GM18873 (cell line): ENCODE measurements around the gene RPS25.
A peak's percentile ranks its signal among the peaks of the same experiment; 100 is the strongest.
"Not testable (repeated sequence)": the region's sequence is repeated elsewhere in the genome, so short reads cannot be mapped to it uniquely, and the experiment has no call there.

ENCODE experiments used
- ATAC-seq: cut with Tn5 transposase; IDR thresholded peaks from one replicate; pipeline ENCODE4 v1.9.1; 2021; ENCODE audit warnings: mild to moderate bottlenecking, moderate library complexity, moderate number of reproducible peaks; ENCODE audit not compliant: unreplicated experiment, low FRiP score

Gene RPS25

DNA sequence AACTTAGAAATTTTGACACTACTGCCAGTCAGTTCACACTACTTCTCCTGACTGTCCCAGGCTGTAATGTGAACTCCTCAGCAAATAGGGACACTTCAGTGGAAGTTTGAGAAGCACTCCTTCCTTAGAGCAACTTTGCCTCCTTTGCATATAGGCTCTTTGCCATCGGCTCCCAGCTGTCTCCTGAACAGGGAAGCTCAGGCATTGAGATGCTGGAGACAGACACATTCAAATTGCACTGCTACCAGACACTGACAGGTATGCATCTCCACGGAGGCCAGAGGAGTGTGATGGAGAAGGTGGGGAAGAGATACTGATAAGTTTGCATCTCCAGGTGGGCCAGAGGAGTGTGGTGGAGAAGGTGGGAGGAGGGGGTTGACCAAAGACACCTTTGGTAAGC, 1.9 kb upstream of the RPS25 start:
- no peak for ATAC-seq

GRCh38 chr11:119017377-119017776, 766 bp downstream of the RPS25 start:
- ATAC-seq: not testable (repeated sequence)

DNA sequence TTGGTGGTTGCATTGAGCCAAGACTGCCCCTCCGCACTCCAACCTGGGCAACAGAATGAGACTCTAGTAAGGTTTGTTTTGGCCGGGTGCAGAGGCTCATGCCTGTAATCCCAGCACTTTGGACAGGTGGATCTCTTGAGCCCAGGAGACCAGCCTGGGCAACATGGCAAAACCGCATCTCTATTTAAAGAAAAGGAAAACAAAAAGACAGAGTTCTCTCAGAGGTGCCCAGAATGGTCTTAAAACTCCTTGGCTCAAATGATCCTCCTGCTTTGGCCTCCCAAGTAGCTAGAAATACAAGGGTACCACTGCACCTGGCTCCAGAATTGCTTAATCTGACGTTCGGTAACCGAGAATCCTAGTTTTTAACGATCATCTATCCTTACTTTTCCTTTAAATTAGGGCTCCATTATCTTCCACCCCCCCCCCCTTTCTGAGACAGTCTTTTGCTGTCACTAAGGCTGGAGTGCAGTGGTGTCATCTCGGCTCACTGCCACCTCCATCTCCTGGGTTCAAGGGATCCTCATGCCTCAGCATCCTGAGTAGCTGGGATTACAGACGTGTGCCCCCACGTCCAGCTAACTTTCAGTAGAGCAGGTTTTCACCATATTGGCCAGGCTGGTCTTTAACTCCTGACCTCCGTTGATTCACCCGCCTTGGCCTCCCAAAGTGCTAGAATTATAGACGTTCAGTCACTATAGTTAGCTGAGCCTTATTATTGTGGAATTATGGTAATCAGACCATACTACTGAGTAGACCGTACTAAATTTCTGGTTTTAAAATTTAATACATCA, 1.7 kb downstream of the RPS25 start:
- no peak for ATAC-seq

DNA sequence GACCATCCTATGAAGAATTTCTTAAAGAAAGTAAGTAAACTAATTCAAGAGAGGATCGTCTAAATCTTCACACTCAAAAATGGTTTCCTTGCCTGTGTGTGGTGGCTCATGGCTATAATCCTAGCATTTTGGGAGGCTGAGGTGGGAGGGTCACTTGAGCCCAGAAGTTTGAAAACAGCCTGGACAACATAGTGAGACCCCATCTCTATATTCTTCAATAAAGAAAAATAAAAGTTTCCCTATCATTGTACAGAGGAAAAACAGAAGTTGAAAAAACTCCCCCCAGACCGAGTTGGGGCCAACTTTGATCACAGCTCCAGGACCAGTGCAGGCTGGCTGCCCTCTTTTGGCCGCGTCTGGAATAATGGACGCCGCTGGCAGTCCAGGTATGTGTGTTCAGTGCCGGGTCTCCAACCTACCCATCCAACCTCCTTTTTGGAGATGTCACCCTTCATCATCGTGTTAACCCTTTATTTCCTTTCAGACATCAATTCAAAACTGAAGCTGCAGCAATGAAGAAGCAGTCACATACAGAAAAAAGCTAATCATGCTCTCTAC, 3.0 kb downstream of the RPS25 start:
- no peak for ATAC-seq

- ATAC-seq: no peak
Measured at GRCh38 chr11:119014209-119014924, 3.8 kb downstream of the RPS25 start.

DNA sequence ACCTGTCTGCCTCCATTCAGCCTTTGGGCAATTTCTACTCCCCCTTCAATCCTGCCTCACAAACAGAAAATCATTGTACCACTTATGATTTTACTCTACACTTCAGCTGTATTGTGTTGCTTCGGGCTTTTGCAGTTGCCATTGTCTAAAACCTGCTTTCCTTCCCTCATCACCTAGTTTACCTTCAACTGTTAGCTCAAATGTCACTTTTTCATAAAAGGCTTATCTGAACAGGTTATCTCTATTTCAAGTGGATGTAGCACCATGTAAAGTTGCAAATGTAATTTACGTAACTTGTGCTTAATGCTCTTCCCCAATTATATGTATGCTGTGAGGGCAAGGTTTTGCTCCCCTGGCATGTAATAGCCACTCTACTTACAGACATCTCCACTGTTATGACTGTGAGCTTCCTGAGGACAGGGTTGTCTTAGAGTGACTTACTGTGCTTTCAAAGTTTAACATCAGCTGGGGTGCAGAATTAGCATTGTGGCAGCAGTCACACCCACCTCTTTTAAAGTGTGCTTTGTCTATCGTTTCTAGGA, 5.4 kb downstream of the RPS25 start:
- ATAC-seq: no peak

GRCh38 chr11:119011476-119012053, 6.6 kb downstream of the RPS25 start:
- no peak for ATAC-seq

DNA sequence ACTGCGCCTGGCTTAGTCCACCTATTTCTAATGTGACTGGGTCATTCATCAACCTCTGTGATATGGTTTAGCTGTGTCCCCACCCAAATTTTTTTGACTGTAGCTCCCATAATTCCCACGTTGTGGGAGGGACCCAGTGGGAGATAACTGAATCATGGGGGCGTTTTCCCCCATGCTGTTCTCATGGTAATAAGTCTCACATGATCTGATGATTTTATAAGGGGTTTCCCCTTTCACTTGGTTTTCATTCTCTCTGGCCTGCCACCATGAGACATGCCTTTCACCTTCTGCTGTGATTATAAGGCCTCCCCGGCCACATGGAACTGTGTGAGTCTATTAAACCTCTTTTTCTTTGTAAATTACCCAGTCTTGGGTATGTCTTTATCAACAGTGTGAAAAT, 11.5 kb downstream of the RPS25 start:
- no peak for ATAC-seq

DNA sequence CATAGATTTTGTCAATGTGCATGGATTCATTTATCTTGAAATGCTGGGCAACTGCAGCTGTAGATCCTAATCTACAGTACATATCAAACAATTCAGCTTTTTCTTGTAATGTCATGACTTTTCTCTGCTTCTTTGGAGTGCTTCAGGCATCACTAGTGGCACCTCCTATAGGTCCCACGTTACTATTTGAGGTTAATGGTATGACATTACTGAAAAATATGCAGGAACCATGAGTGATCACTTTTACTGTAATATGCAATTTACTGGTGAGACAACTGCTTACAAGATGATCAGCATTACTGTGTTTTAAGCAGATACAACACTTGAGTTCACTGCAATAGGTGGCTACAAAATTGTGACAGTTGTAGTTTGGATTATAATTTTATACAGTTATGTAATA, 17.2 kb downstream of the RPS25 start:
- no peak for ATAC-seq

GRCh38 chr11:118998822-118999221, 19.3 kb downstream of the RPS25 start:
- ATAC-seq: no peak

GRCh38 chr11:118998388-118998717, 19.8 kb downstream of the RPS25 start:
- peak; percentile 5 for ATAC-seq

- ATAC-seq: peak; percentile 78
Measured at GRCh38 chr11:118997627-118998387, 20.3 kb downstream of the RPS25 start, which contains the start of gene CENATAC. Gene CENATAC (plus strand): TSS chr11:118998138. CDS start chr11:118998198, 60 bp downstream.

DNA sequence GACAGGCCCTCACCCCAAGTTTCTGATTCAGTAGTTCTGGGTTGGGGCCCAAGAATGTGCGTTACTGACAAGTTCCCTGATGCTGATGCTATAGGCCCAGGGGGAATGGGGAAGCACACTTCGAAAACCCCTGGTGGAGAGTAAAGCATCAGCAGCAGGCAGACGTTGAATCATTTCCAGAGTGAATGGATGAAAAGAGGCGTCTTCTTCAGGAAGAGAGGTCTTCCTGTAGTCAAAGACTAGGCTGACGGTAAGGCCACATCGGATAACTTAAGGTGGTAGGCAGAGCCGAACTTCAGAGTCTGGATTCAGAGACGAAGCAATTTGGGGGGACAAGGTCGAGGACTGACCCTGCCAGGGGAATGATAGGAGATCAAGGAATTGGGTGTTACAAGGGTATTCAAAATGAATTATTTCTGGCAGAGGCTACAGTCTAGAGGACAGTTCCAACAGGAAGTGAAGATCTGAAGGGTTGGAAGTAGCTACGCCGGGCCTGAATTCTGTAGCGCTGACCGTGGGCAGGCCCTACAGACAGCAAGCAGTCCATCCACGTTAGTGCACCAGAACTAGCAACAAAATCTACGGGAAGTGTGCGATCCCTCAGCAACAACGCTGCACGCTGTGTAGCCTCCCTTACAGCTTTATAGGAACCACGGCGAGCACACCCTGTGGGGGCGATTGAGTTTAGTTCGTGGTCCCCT, 21.1 kb downstream of the RPS25 start:
- peak; percentile 11 for ATAC-seq

GRCh38 chr11:118991486-118992038, 26.6 kb downstream of the RPS25 start:
- not testable (repeated sequence) for ATAC-seq

DNA sequence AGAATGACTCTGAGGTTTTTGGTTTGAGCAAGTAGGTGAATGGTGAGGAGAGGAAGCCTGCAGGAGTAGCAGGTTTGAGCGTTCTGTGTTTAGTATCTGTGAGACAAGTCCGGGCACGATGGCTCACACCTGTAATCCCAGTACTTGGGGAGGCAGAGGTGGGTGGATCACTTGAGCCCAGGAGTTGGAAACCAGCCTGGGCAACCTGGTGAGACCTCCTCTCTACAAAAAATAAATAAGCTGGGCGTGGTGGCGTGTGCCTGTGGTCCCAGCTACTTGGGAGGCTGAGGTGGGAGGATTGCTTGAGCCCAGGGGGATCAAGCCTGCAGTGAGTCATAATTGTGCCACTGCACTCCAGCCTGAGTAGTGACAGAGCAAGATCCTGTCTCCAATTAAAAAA, 29.9 kb downstream of the RPS25 start:
- ATAC-seq: no peak

DNA sequence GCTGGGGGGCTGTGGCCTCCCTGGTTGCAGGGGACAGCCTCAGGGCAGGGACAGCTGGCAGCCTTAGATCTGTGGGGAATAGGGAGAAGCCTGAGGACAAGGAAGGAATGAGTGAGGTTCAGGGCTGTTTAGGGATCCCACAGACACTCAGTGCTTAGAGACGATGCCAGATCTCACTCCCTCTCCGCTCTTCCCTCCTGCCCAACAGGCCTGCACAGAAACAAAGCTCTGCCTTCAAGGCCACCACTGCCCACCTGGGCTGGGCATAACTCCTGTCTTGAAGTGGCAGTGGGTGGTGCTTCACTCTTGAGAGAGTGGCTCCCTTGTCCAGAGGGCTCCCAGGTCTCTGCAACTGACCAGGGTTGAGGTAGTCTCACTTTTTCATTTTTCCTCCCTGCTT, 33.3 kb downstream of the RPS25 start:
- no peak for ATAC-seq

GRCh38 chr11:118984337-118984736, 33.8 kb downstream of the RPS25 start:
- ATAC-seq: not testable (repeated sequence)

DNA sequence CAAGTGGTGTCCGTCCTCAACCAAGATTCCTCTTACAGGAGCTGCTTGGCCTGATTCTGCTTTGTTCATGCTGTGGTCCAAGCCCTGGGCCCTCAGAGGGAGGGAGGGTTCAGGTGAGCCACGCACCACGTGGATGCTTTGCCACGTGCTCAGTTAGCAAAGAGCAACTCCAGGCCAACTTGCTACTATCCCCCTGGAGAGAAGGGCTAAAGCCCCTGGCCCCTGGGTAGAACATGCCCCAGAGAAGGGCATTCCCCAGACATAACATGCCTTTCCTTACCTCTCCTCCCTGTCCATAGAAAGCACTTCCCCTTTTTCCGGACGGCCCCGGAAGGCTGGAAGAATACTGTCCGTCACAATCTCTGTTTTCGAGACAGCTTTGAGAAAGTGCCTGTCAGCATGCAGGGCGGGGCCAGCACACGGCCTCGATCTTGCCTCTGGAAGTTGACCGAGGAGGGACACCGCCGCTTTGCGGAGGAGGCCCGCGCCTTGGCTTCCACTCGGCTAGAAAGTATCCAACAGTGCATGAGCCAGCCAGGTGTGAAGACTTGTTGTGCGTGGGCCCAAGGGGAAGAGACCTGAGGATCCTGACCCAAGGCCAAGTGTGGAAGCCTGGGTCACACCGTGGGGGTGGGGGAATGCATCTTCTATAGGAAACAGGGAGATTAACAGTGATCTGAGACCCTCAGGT, 37.8 kb downstream of the RPS25 start:
- ATAC-seq: no peak

DNA sequence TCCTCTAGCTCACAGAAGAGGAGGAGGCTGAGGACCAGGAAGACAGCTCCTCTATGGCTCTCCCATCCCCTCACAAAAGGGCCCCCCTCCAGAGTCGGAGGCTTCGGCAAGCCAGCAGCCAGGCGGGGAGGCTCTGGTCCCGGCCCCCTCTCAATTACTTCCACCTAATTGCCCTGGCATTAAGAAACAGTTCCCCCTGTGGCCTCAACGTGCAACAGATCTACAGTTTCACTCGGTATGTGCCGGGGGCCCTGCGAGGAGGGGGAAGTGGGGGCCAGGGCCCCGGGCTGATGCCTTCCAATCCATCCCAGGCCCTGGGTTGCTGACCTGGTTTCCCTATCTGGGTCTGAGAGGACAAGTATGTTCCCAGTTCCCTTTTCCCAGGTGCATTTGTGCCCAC, 38.7 kb downstream of the RPS25 start:
- no peak for ATAC-seq
